Activated naive CD8-positive, alpha-beta T cell treated with anti-CD3 and anti-CD28 coated beads, Interleukin-2, amount 50 U/mL, for 24 hours (primary cell): ENCODE results near the gene LTA4H.
A peak's percentile ranks its signal among the peaks of the same experiment; 100 is the strongest.

ENCODE experiments used
- ATAC-seq: fragments of 150-1000 bp; cut with Tn5 transposase; one replicate; pipeline ENCODE4 v1.10.0; 2021
- DNase-seq: peaks from one replicate; pipeline ENCODE4 v3.0.0; 2021
- H3K27ac Mint-ChIP-seq: one replicate; pipeline ENCODE4 v1.8.0; 2021; ENCODE audit warnings: mild to moderate bottlenecking, mixed read lengths
- H3K27me3 Mint-ChIP-seq: one replicate; pipeline ENCODE4 v1.8.0; 2021; ENCODE audit warnings: mixed read lengths
- H3K36me3 Mint-ChIP-seq: one replicate; pipeline ENCODE4 v1.8.0; 2021; ENCODE audit warnings: low read depth, mixed read lengths
- H3K4me1 Mint-ChIP-seq: one replicate; pipeline ENCODE4 v1.8.0; 2021; ENCODE audit warnings: mixed read lengths
- H3K4me3 Mint-ChIP-seq: one replicate; pipeline ENCODE4 v1.8.0; 2021; ENCODE audit warnings: mild to moderate bottlenecking, moderate library complexity, mixed read lengths
- H3K9me3 Mint-ChIP-seq: one replicate; pipeline ENCODE4 v1.8.0; 2021; ENCODE audit warnings: mixed read lengths

Gene LTA4H

DNA sequence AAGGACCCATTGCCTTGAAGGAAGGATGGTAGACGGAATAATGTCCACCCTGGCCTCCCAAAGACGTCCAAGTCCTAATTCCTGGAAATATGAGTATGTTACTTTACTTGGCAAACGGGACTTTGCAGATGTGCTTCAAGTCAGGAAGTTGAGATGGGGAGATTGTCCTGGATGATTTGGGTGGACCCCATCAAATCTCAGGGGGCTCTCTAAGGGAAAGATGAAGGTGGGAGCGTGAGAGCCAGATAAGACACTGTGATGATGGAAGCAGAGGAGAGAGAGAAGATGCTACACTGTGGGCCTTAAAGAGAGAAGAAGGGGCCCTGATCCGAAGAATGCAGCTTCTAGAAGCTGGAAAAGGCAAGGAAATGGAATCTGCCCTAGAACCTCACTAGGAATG lies 29.6 kb upstream of the LTA4H start:
- Mint-ChIP-seq H3K27me3 (no peaks in the 10 kb centered on the region), H3K4me3 (no peak overlapping the region), H3K36me3 (no peaks in the 10 kb centered on the region), H3K27ac (no peak overlapping the region), H3K4me1 (peaks cover 26% of the 10 kb centered on the region), H3K9me3 (no peaks in the 10 kb centered on the region)
- DNase-seq (no peak), ATAC-seq (no peak)

DNA sequence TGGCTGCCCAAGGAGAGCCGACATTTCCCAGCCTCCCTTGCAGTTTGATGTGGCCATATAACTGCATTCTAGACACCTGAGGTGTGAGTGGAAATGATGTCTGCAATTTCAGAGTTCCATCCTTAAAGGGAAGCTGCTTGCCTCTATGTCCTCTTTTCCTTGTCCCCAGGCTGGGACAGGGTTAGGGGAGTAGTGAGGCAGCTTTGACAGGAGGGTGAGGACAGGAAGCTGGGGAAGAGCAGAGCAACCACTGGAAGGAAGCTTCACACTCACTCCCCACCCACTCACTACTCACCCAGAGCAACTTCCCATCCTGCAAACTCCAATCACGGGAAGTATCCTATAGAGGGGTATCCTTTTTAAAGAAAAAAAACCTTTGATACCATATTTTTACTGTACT lies 28.9 kb upstream of the LTA4H start:
- H3K4me1 Mint-ChIP-seq = peaks cover 24% of the 10 kb centered on the region
- H3K36me3 Mint-ChIP-seq = no peaks in the 10 kb centered on the region
- H3K27me3 Mint-ChIP-seq = no peaks in the 10 kb centered on the region
- DNase-seq (no peak), ATAC-seq (peak; percentile 38)
- no peak overlapping the region for H3K27ac Mint-ChIP-seq
- H3K9me3 Mint-ChIP-seq = no peaks in the 10 kb centered on the region
- no peak overlapping the region for H3K4me3 Mint-ChIP-seq

DNA sequence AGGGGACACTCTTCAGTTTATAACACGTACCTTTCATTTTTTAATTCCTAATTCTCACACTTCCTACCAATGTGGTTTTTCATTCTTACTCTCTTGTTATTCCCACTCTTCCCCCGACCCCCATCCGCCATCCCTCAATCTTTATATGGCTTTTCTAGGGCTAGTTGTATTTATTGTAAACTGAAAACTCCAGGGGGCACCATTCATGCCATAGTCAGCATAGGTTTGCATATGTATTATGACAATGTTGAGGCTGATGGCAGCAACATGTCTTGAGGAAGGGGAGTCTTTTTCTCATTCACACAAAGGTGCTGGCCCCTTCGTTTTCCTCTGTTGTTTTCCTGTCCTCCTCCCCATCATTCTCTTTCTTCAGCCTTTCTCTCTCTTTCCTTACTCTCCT lies 27.7 kb upstream of the LTA4H start:
- H3K27me3 Mint-ChIP-seq = no peaks in the 10 kb centered on the region
- no peak overlapping the region for H3K27ac Mint-ChIP-seq
- H3K4me1 Mint-ChIP-seq = peaks cover 24% of the 10 kb centered on the region
- ATAC-seq (no peak), DNase-seq (no peak)
- no peaks in the 10 kb centered on the region for H3K36me3 Mint-ChIP-seq
- no peaks in the 10 kb centered on the region for H3K9me3 Mint-ChIP-seq
- no peak overlapping the region for H3K4me3 Mint-ChIP-seq

DNA sequence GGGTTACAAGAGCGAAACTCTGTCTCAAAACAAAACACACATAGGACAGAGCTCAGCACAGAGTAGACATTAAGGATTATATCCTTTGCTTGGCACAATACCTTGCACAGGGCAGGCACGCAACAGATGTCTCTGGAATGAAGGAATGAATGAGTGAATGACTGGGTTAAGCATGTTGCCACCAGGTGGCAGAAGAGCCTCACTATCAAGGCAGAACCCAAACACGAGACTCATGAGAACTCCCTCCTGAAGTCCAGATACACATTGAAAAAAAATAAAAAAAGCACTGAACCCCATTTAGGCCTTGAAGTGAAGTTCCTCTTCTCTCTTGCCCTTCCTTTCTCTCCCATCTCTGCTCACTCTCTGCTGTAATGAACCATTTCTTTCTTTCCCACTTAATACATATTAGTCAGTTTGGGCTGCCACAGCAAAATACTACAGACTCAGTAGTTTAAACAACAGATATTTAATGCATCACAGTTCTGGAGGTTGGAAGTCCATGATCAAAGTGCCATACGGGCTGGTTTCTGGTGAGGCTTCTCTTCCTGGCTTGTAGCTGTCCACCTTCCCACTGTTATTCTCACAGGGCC lies 26.6 kb upstream of the LTA4H start:
- Mint-ChIP-seq H3K4me3 (no peak overlapping the region), H3K36me3 (no peaks in the 10 kb centered on the region), H3K27ac (no peak overlapping the region), H3K4me1 (peaks cover 24% of the 10 kb centered on the region), H3K27me3 (no peaks in the 10 kb centered on the region), H3K9me3 (no peaks in the 10 kb centered on the region)
- DNase-seq (peak; percentile 75), ATAC-seq (peak; percentile 88)

DNA sequence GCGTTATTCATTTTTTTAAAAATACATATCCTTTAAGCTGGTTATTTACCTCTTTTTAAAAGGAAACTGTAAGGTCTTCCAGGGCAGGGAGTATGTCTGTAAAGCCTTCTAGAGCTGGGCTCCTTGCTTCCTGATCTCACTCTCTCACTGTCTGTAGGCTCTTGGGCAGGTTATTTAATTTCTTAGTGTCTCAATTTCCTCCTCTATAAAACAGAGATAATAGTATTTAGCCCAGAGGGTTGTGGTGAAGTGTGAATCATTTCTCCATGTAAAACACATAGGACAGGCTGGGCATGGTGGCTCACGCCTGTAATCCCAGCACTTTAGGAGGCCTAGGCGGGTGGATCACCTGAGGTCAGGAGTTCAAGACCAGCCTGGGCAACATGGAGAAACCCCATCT lies 25.9 kb upstream of the LTA4H start:
- no peaks in the 10 kb centered on the region for H3K27me3 Mint-ChIP-seq
- no peak overlapping the region for H3K4me3 Mint-ChIP-seq
- H3K4me1 Mint-ChIP-seq = peaks cover 24% of the 10 kb centered on the region
- no peak for ATAC-seq
- no peaks in the 10 kb centered on the region for H3K36me3 Mint-ChIP-seq
- no peaks in the 10 kb centered on the region for H3K9me3 Mint-ChIP-seq
- DNase-seq = no peak
- H3K27ac Mint-ChIP-seq = no peak overlapping the region

DNA sequence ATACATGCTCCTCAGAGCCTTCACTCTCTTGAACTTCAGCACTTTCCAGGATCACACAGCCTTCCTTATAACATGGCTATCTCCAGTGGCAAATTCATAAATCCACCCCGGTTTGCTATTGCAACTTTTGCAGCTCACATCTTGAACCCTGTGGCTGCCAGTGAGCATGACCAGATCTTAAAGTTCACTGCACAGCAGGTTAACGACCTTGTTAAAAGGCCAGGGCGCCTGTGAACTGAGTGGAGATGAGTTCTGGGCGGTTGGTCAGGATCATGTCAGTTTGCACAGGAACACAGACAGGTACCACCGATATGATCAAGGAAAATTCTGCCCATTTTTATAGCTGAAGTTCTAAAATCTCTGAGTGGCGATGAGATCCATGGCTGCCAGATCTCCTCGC lies 24.7 kb upstream of the LTA4H start:
- Mint-ChIP-seq H3K36me3 (no peaks in the 10 kb centered on the region), H3K27me3 (no peaks in the 10 kb centered on the region), H3K4me1 (peaks cover 24% of the 10 kb centered on the region), H3K4me3 (no peak overlapping the region), H3K9me3 (no peaks in the 10 kb centered on the region), H3K27ac (no peak overlapping the region)
- no peak for ATAC-seq
- no peak for DNase-seq

DNA sequence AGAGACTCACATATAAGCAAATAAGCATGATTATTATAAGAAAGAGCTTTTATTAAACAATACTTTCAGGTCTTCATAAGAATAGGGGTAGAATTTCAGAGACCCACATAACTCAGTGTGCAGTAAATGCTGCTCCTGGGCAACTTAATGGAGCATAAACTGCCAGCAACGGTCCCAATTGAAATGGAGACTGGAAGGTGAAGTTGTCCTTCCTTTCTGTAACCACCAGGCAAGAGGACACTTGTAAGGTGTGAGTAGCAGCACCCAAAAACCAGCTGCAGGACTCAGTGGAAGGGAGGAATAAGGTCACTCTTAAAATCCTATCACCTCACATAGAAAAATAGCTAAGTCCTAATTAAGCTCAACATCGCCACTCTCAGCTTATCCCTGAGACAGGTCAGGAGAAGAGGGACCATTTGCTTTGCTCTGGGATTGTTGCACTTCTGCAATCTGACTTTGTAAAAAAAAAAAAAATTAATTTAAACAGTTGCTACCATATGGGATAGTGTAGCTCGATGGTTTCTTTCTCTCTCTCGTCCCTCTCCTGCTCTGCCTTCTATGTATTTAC lies 22.7 kb upstream of the LTA4H start:
- H3K27me3 Mint-ChIP-seq = no peaks in the 10 kb centered on the region
- no peak for ATAC-seq
- DNase-seq = no peak
- H3K36me3 Mint-ChIP-seq = no peaks in the 10 kb centered on the region
- H3K4me1 Mint-ChIP-seq = peaks cover 11% of the 10 kb centered on the region
- H3K4me3 Mint-ChIP-seq = no peak overlapping the region
- H3K27ac Mint-ChIP-seq = no peak overlapping the region
- H3K9me3 Mint-ChIP-seq = no peaks in the 10 kb centered on the region

DNA sequence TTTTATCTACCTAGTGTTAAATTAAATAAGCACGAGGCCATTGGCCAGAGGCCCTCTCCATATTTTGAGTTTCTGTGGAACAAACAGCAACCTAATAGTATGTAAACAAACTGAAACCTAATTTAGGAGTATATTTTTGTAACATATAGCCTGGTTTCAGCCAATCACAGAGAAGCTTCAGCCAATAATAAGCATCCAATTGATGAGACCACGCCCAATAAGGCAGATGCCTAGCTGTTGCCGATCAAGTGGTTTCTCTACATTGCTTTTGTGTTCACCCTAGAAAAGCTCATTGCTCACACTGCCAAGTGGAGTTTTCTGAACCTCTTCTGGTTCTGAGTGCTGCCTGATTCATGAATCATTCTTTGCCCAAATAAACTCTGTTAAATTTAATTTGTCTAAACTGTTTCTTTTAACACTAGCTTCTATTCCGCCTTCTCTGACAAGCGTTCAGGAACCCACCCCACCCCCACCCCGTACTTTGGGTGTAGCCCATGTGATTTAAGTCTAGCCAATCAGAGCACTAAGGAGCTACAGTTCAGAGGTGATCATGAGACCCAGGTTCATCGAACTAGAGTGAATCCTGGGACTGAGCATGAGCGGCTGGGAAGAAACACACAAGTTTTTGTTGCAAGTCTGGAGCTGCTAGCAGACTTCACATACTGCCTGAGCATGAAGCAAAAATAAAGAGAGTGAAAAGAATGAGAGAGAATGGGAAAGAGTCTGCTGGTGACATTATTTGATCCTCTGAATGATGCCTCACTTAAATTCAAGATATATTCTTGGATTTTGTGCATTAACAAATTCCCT lies 21.5 kb upstream of the LTA4H start:
- ATAC-seq = no peak
- Mint-ChIP-seq H3K27ac (no peak overlapping the region), H3K36me3 (no peaks in the 10 kb centered on the region), H3K4me1 (peaks cover 4% of the 10 kb centered on the region), H3K9me3 (no peaks in the 10 kb centered on the region), H3K27me3 (no peaks in the 10 kb centered on the region), H3K4me3 (no peak overlapping the region)
- DNase-seq = no peak

DNA sequence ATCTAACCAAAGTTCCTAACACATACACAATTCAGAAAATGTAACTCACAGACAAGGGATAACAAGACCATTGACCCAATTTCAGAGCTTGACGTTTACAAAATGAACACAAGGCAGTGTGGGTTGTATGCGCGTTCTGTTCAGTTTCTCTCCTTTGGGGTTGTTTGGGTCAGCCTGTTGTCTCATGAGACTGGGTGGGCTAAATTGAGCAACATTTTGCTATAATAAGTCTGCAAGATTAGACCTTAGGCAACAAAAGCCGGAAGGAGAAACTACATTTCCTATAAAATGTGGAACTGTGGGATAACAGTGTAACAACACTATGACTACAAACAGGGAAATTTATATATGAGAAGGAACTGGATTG lies 18.8 kb upstream of the LTA4H start:
- ATAC-seq = no peak
- Mint-ChIP-seq H3K4me3 (no peak overlapping the region), H3K27me3 (no peaks in the 10 kb centered on the region), H3K36me3 (no peaks in the 10 kb centered on the region), H3K27ac (no peak overlapping the region), H3K4me1 (peaks cover 2% of the 10 kb centered on the region), H3K9me3 (no peaks in the 10 kb centered on the region)
- DNase-seq = no peak

DNA sequence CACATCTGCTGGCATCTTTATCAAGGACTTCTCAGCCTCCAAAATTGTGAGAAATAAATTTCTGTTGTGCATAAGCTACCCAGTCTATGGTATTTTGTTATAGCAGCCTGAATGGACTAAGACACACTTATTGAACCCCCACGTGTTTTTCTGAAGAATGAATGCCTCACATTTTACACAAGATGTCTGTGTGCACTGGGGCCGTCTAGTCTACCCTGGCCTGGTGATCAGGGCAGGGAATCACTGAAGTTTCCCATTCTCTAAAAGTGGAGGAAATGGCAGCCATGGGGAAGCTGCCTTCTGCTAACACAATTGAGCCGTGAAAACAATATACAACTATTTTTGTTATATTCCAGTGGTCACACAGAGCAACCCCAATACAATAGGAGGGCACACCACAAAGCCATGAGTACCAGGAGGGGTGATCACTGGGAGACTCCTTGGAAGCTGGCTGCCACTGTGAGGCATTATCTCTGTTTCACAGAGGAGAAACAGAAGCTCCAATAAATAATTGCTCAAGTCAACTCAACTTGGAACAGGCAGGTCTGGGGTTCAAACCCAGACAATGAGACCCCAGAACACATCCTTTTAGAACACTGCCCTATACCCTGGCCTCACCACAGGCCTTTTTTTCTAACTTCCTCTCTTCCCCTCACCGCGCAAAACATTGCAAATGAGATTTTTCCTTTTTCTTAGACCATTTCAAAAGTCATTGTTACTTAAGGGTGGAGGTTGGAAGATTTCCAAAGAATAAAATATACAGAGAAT lies 18.3 kb upstream of the LTA4H start:
- Mint-ChIP-seq H3K4me3 (no peak overlapping the region), H3K27me3 (no peaks in the 10 kb centered on the region), H3K9me3 (no peaks in the 10 kb centered on the region), H3K27ac (no peak overlapping the region), H3K36me3 (no peaks in the 10 kb centered on the region), H3K4me1 (peaks cover 6% of the 10 kb centered on the region)
- no peak for ATAC-seq
- no peak for DNase-seq

DNA sequence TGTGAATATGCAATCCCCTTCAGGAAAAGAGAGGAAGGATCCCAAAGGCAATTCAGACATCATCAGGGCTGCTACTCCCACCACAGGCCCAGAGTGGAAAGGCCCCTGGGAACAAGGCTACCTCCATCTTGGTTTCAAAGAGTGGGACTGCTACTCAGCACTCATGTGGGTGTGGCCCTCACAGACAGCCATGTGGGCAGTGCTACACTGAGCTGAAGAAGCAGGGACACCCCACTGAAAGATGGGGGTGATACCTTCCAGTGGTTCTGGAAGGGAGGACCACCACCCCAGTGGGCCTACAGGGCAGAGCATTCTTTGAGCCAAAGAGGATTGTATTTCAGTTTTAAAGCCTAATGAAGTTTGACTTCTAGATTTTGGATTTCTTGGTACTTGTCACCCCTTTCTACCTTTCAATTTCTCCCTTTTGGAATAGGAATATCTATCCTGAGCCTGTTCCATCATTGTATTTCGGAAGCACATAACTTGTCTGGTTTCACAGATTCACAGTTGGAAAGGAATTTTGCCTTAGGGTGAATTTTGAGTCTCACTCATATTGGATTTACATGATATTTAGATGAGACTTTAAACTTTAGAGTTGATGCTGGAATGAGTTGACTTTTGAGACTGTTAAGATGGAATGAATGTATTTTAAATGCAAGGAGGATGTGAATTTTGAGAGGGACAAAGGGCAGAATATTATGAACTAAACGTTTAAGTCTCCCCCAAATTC lies 16.5 kb upstream of the LTA4H start:
- Mint-ChIP-seq H3K4me3 (no peak overlapping the region), H3K9me3 (no peaks in the 10 kb centered on the region), H3K4me1 (peaks cover 23% of the 10 kb centered on the region), H3K27me3 (no peaks in the 10 kb centered on the region), H3K27ac (no peak overlapping the region), H3K36me3 (no peaks in the 10 kb centered on the region)
- no peak for DNase-seq
- no peak for ATAC-seq

DNA sequence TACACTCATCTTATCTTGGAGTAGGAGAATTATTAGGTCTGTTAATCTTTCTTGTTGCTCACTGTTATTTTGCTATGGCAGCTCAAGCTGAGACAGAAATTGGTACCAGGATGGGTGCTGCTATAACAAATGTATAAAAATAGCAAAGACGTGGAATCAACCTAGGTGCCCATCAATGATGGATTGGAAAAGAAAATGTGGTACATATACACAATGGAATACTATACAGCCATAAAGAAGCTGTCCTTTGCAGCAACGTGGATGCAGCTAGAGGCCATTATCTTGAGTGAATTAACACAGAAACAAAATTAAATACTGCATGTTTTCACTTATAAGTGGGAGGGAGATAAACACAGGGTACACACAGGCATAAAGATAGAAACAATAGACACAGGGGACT lies 14.8 kb upstream of the LTA4H start:
- no peaks in the 10 kb centered on the region for H3K27me3 Mint-ChIP-seq
- H3K4me1 Mint-ChIP-seq = peaks cover 39% of the 10 kb centered on the region
- no peak overlapping the region for H3K27ac Mint-ChIP-seq
- H3K9me3 Mint-ChIP-seq = no peaks in the 10 kb centered on the region
- DNase-seq (no peak), ATAC-seq (no peak)
- H3K4me3 Mint-ChIP-seq = no peak overlapping the region
- no peaks in the 10 kb centered on the region for H3K36me3 Mint-ChIP-seq

DNA sequence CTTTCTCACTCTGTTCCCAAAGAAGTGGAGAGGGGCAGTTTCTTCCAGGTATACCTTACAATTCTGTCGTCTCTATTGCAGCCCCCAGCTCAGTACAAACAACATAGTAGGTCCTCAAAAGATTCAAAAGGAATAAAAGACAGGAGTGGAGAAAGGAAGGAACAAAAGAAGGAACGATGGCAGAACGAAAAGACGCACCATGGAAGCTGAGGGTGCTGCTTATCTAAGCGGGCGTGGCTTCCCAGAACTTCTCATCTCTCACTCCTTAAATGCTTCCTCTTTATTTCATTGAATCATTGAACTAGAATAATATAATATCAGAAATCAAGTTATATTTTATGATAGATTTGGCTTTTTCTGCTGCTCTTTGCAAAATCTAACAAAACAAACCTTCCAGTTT lies 13.7 kb upstream of the LTA4H start:
- Mint-ChIP-seq H3K9me3 (no peaks in the 10 kb centered on the region), H3K27me3 (no peaks in the 10 kb centered on the region), H3K4me1 (peaks cover 49% of the 10 kb centered on the region), H3K36me3 (no peaks in the 10 kb centered on the region), H3K4me3 (no peak overlapping the region), H3K27ac (no peak overlapping the region)
- no peak for DNase-seq
- no peak for ATAC-seq

DNA sequence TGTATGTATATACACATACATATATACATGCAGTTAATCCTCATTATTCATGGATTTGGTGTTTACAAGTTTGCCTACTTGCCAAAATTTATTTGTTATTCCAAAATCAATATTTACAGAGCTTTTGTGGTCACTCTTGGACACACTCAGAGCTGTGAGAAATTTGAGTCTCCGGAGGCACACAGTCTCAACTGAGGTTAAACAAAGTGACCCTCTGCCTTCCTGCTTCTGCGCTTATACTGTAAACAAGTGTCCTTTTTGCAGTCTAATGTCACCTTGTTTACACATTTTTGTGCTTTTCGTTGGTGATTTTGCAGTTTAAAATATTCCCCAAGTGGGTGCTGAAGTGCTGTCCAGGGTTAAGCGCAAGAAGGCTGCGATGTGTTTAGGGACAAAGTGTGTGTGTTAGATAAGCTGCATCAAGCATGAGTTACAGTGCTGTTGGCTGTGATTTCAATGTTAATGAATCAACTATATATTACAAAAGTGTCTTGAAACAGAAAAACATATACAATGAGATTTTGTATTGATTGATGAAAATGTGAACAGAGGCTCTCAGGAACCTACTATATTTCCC lies 13.1 kb upstream of the LTA4H start:
- no peak overlapping the region for H3K4me3 Mint-ChIP-seq
- H3K36me3 Mint-ChIP-seq = no peaks in the 10 kb centered on the region
- H3K27ac Mint-ChIP-seq = no peak overlapping the region
- no peaks in the 10 kb centered on the region for H3K9me3 Mint-ChIP-seq
- ATAC-seq (no peak), DNase-seq (no peak)
- no peaks in the 10 kb centered on the region for H3K27me3 Mint-ChIP-seq
- H3K4me1 Mint-ChIP-seq = peaks cover 54% of the 10 kb centered on the region
